Measurements from ENCODE around the gene MARCHF11. TPM values are rescaled to one million over a fixed set of nuclear protein-coding genes. Genes with fewer than 3 reads are reported as not detected.

Gene MARCHF11
- total and polyA plus RNA-seq, 2 experiments from 2014 or later, result not detected

DNA sequence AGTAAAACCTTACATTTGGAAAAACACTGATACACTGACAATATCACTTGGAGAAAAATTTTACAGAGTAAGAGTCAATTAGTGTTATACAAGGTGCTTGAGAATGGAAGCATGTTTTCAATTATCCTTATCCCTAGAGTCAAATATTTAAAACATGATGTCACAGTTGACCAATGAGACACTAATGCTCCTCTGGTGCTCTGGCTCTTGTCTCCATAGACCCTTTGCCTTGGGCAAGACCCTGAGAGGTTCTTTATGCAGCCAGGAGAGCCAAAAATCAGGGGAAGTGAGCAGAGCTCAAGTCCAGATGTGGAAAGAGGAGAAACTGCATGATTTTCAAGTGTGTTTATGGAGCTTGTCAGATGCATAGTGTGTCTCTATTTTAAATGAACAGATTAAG is 153.9 kb downstream of the MARCHF11 start:
- in situ Hi-C loops (cut with MboI), result no loop called here
- no peak overlapping the region for H3K9ac ChIP-seq
- no peaks in the 10 kb centered on the region for H3K9me3 ChIP-seq (ENCODE audit: low read depth)
- no peaks in the 10 kb centered on the region for H3K36me3 ChIP-seq (ENCODE audit: low read depth)
- H3K79me2 ChIP-seq (ENCODE audit: insufficient read depth), result no peaks in the 10 kb centered on the region
- H3K4me1 ChIP-seq (ENCODE audit: insufficient read depth), result no peaks in the 10 kb centered on the region
- no peak for TF ChIP-seq EZH2phosphoT487 (IDR thresholded peaks at IDR 0.05; ENCODE audit: insufficient read depth, low read depth)
- no peak for TF ChIP-seq EZH2 (IDR thresholded peaks at IDR 0.05; ENCODE audit: insufficient read depth, poor library complexity, severe bottlenecking)
- no peak overlapping the region for H3K4me3 ChIP-seq
- peaks cover 10% of the 10 kb centered on the region; the same call in 1 of the 2 replicates for H3K27me3 ChIP-seq (replicated peaks; ENCODE audit: insufficient read depth)
- H4K20me1 ChIP-seq (ENCODE audit: insufficient read depth), result no peaks in the 10 kb centered on the region
- no peak overlapping the region for H3K4me2 ChIP-seq (ENCODE audit: unreplicated experiment)
- H3F3A ChIP-seq (ENCODE audit: insufficient read depth), result no peaks in the 10 kb centered on the region
- H2AFZ ChIP-seq, result no peak overlapping the region
- H3K9me2 ChIP-seq (ENCODE audit: insufficient read depth), result no peaks in the 10 kb centered on the region
- no peak overlapping the region for H3K27ac ChIP-seq
- DNase-seq, result no peak

DNA sequence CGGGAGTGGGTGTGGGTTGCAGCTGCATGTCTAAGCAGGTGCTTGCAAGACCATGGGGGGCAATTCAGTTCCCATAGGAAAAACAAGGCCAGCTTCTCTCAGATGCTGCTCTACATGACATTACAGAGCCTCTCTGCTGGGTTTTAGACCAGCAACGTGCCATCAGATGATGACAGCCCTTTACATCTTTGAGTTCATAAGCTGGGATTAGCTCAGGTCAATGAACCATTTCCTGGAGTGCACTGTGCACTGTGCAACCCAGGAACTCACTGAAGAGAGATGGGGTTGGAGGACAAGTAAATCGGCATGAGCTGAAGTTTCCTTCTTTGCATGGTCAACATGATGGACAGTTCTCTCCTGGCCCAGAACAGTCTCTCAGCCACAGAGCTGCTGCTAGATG is 160.6 kb downstream of the MARCHF11 start:
- H3F3A ChIP-seq (ENCODE audit: insufficient read depth), result no peaks in the 10 kb centered on the region
- no peaks in the 10 kb centered on the region for H4K20me1 ChIP-seq (ENCODE audit: insufficient read depth)
- no peak overlapping the region for H3K9ac ChIP-seq
- TF ChIP-seq EZH2 (IDR thresholded peaks at IDR 0.05; ENCODE audit: insufficient read depth, poor library complexity, severe bottlenecking) (no peak), EZH2phosphoT487 (IDR thresholded peaks at IDR 0.05; ENCODE audit: insufficient read depth, low read depth) (no peak)
- H3K9me3 ChIP-seq (ENCODE audit: low read depth), result no peaks in the 10 kb centered on the region
- 34 to 38% methylated on average over 3 of the region's 3 CpGs for WGBS, 2 experiments (ENCODE audit: low coverage in 1 of 2, low lambda C conversion rate in 2 of 2, missing lambda C conversion rate in 2 of 2)
- no peaks in the 10 kb centered on the region for H3K36me3 ChIP-seq (ENCODE audit: low read depth)
- H3K9me2 ChIP-seq (ENCODE audit: insufficient read depth), result no peaks in the 10 kb centered on the region
- in situ Hi-C loops (cut with MboI), result no loop called here
- no peak overlapping the region for H3K4me2 ChIP-seq (ENCODE audit: unreplicated experiment)
- H3K79me2 ChIP-seq (ENCODE audit: insufficient read depth), result no peaks in the 10 kb centered on the region
- no peak overlapping the region for H3K27ac ChIP-seq
- no peaks in the 10 kb centered on the region for H3K4me1 ChIP-seq (ENCODE audit: insufficient read depth)
- H3K27me3 ChIP-seq (replicated peaks; ENCODE audit: insufficient read depth), result peaks cover 10% of the 10 kb centered on the region; the same call in 1 of the 2 replicates
- DNase-seq, result no peak
- no peak overlapping the region for H3K4me3 ChIP-seq
- no peak overlapping the region for H2AFZ ChIP-seq

DNA sequence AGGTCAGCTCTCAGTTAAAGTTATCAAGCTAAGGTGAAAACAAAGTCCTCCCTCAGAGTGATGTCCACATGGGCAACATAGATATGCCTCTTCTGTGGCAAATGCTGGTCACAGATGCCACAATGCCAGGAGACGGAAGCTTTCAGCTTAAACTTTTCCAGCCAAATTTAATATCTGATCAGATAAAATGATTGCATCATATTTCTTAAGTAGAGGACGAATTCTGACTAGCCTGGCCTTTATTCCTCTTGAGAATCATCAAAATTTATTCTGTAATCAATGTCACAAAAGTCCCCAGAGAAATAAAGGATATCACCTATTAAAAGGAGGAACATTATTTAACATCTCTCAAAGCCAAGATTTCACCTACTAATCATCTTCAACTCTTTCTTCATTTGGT is 161.9 kb downstream of the MARCHF11 start:
- Histone ChIP-seq H3K27me3 (replicated peaks; ENCODE audit: insufficient read depth) (no peaks in the 10 kb centered on the region; the same call in 1 of the 2 replicates), H2AFZ (no peak overlapping the region), H4K20me1 (ENCODE audit: insufficient read depth) (no peaks in the 10 kb centered on the region), H3K4me2 (ENCODE audit: unreplicated experiment) (no peak overlapping the region), H3F3A (ENCODE audit: insufficient read depth) (no peaks in the 10 kb centered on the region), H3K79me2 (ENCODE audit: insufficient read depth) (no peaks in the 10 kb centered on the region), H3K9ac (no peak overlapping the region), H3K4me1 (ENCODE audit: insufficient read depth) (no peaks in the 10 kb centered on the region), H3K36me3 (ENCODE audit: low read depth) (no peaks in the 10 kb centered on the region), H3K27ac (no peak overlapping the region), H3K9me2 (ENCODE audit: insufficient read depth) (no peaks in the 10 kb centered on the region), H3K4me3 (no peak overlapping the region), H3K9me3 (ENCODE audit: low read depth) (no peaks in the 10 kb centered on the region)
- 23 to 24% methylated on average over 2 of the region's 2 CpGs for WGBS, 2 experiments (ENCODE audit: low coverage in 1 of 2, low lambda C conversion rate in 2 of 2, missing lambda C conversion rate in 2 of 2)
- TF ChIP-seq EZH2 (IDR thresholded peaks at IDR 0.05; ENCODE audit: insufficient read depth, poor library complexity, severe bottlenecking) (no peak), EZH2phosphoT487 (IDR thresholded peaks at IDR 0.05; ENCODE audit: insufficient read depth, low read depth) (no peak)
- no peak for DNase-seq
- in situ Hi-C loops (cut with MboI), result no loop called here

Small RNAs within 50 kb of the gene (small RNA-seq; reads per million reads assigned to genes)
- gene RNA5SP178 (ENCODE audit: low read depth, low replicate concordance), result not detected

Data from GM23248 (cell line).